Panc1 (cell line): ENCODE measurements around the gene ENPP6. TPM values are rescaled to one million over a fixed set of nuclear protein-coding genes. Genes with fewer than 3 reads are reported as not detected.

Source experiments
- ATAC-seq: fragments of 200-7000 bp; cut with Tn5 transposase; 2 replicates; pipeline ENCODE4 v1.9.1; 2020; ENCODE audit warnings: mild to moderate bottlenecking, moderate library complexity
- BruUV-seq: library from RNA; stranded (reverse); fragments of 400-500 nt; replicated peaks from 2 replicates; lab custom pipeline; 2021; lab: Mats Ljungman, UMichigan
- CTCF ChIA-PET: fragments of 300-600 bp; sonication (Branson Sonifier 250); formaldehyde crosslinking; loops from one replicate; lab custom pipeline; 2022; ENCODE audit warnings: antibody characterized with exemption; lab: Charles Lee
- POLR2A ChIA-PET: fragments of 300-600 bp; sonication (Branson Sonifier 250); formaldehyde crosslinking; loops from one replicate; lab custom pipeline; 2022; ENCODE audit warnings: antibody characterized with exemption; lab: Charles Lee
- DNase-seq: peaks from one replicate; pipeline ENCODE4 v3.0.0-alpha.2; 2010; ENCODE audit warnings: low read depth, low spot score
- H3K27ac ChIP-seq: 2 replicates; pipeline ENCODE4 v1.5.1; 2011; ENCODE audit warnings: mild to moderate bottlenecking, low read length, inconsistent platforms
- H3K27me3 ChIP-seq: fragments of 200-500 bp; sonication (Bioruptor generic); 2 replicates; pipeline ENCODE4 v1.6.0; 2014; ENCODE audit warnings: low read length, inconsistent platforms; ENCODE audit not compliant: control insufficient read depth, insufficient read depth
- H3K36me3 ChIP-seq: fragments of 200-500 bp; sonication (Bioruptor generic); 2 replicates; pipeline ENCODE4 v1.5.1; 2014; ENCODE audit warnings: inconsistent platforms, mild to moderate bottlenecking, low read length, moderate library complexity; ENCODE audit not compliant: control insufficient read depth, insufficient read depth
- H3K4me1 ChIP-seq: 2 replicates; pipeline ENCODE4 v1.5.1; 2011; ENCODE audit warnings: inconsistent platforms, mild to moderate bottlenecking, low read length, moderate library complexity; ENCODE audit not compliant: control insufficient read depth, insufficient read depth
- H3K4me3 ChIP-seq, 2 experiments: 2 replicates each; pipeline ENCODE4 v1.5.1; 2011 to 2012; ENCODE audit warnings: low read depth in 2 of 2, low read length in 2 of 2, mild to moderate bottlenecking in 2 of 2, inconsistent platforms in 1 of 2, moderate library complexity in 1 of 2
- H3K9me3 ChIP-seq: fragments of 200-500 bp; sonication (Bioruptor generic); 2 replicates; pipeline ENCODE4 v1.5.1; 2014; ENCODE audit warnings: low read depth, mild to moderate bottlenecking, inconsistent platforms, low read length, moderate library complexity; ENCODE audit not compliant: control insufficient read depth, insufficient read depth
- CTCF ChIP-seq: fragments of 450-650 bp; IDR thresholded peaks from 2 replicates; pipeline ENCODE4 v1.5.1; 2017; ENCODE audit warnings: mild to moderate bottlenecking
- POLR2AphosphoS5 ChIP-seq: IDR thresholded peaks from 2 replicates; pipeline ENCODE4 v1.6.1; 2012; ENCODE audit warnings: mild to moderate bottlenecking, low read depth, low read length, moderate library complexity
- REST ChIP-seq, 2 experiments: IDR thresholded peaks; 2 replicates each; pipeline ENCODE4 v1.6.1; 2011 to 2012; ENCODE audit warnings: low read depth in 2 of 2, control low read depth in 1 of 2, low read length in 1 of 2, mild to moderate bottlenecking in 1 of 2, moderate library complexity in 1 of 2; ENCODE audit not compliant: insufficient read depth in 1 of 2
- SIN3A ChIP-seq: IDR thresholded peaks from 2 replicates; pipeline ENCODE4 v1.6.1; 2012; ENCODE audit warnings: low read depth, mild to moderate bottlenecking, low read length, moderate library complexity, borderline replicate concordance; ENCODE audit not compliant: insufficient read depth
- TCF7L2 ChIP-seq: IDR thresholded peaks from 2 replicates; pipeline ENCODE4 v1.6.1; 2011; ENCODE audit warnings: mild to moderate bottlenecking, low read depth, low read length, inconsistent platforms
- in situ Hi-C: cut with HindIII; loops from 2 replicates; pipeline ENCODE4 v1.10.0; 2016; ENCODE audit warnings: low sequenced_read_pairs, low pct_unique_long_range_greater_than_20kb
- intact Hi-C: fragments of 100-400 bp; cut with micrococcal nuclease; formaldehyde crosslinking; loops from one replicate; pipeline ENCODE4 v1.10.0; 2022; ENCODE audit not compliant: unreplicated experiment
- total RNA-seq: library from RNA; stranded (reverse); gene quantifications from one replicate; pipeline ENCODE4 v1.2.1, GENCODE V29; 2021; ENCODE audit not compliant: unreplicated experiment

Gene ENPP6
- total RNA-seq, 1 experiment from 2014 or later, result not detected

GRCh38 chr4:184145596-184145995, 72.1 kb downstream of the ENPP6 start:
- no peak for ATAC-seq
- no peak overlapping the region for H3K27ac ChIP-seq
- TF ChIP-seq CTCF, result no peak
- no peak for TF ChIP-seq SIN3A
- TF ChIP-seq REST (IDR thresholded peaks at IDR 0.05; ENCODE audit: insufficient read depth in 1 of 2, low read depth in 2 of 2, low read length in 1 of 2), result no peak
- TF ChIP-seq POLR2AphosphoS5, result no peak
- no peak for TF ChIP-seq TCF7L2
- no TSS peak for BruUV-seq
- DNase-seq, result no peak
- CTCF ChIA-PET, result no interaction called here
- no peaks in the 10 kb centered on the region for H3K9me3 ChIP-seq
- POLR2A ChIA-PET, result no interaction called here
- no peaks in the 10 kb centered on the region for H3K4me1 ChIP-seq
- H3K4me3 ChIP-seq, result no peak overlapping the region
- intact Hi-C loops, result no loop called here
- no peaks in the 10 kb centered on the region for H3K27me3 ChIP-seq
- in situ Hi-C loops, result no loop called here
- H3K36me3 ChIP-seq, result no peaks in the 10 kb centered on the region

- no peaks in the 10 kb centered on the region for H3K9me3 ChIP-seq
- BruUV-seq, result no TSS peak
- intact Hi-C loops (no loop called here), in situ Hi-C loops (no loop called here)
- H3K27ac ChIP-seq, result no peak overlapping the region
- no peaks in the 10 kb centered on the region for H3K27me3 ChIP-seq
- no peak overlapping the region for H3K4me3 ChIP-seq
- no peaks in the 10 kb centered on the region for H3K4me1 ChIP-seq
- POLR2A ChIA-PET, result no interaction called here
- DNase-seq (no peak), ATAC-seq (no peak)
- TF ChIP-seq CTCF (peak; percentile 52), REST (IDR thresholded peaks at IDR 0.05; ENCODE audit: insufficient read depth in 1 of 2, low read depth in 2 of 2, low read length in 1 of 2) (no peak)
- no peaks in the 10 kb centered on the region for H3K36me3 ChIP-seq
- CTCF ChIA-PET, result no interaction called here
Observed at GRCh38 chr4:184143770-184144564, 73.7 kb downstream of the ENPP6 start.
